C4-2B (cell line): ENCODE measurements around the gene CFAP65.

Experiments used
- CTCF ChIP-seq: fragments of 450-650 bp; conservative IDR thresholded peaks from 2 replicates; pipeline ENCODE4 v1.5.1; 2017; ENCODE audit warnings: mild to moderate bottlenecking
- ZFX ChIP-seq: fragments of 450-650 bp; IDR thresholded peaks from 2 replicates; pipeline ENCODE4 v1.6.1; 2017

GRCh38 chr2:219028996-219029828 lies 12.1 kb downstream of the CFAP65 start:
- TF ChIP-seq CTCF (no peak), ZFX (no peak)
